Measurements from ENCODE around the gene SOX13.

DNA sequence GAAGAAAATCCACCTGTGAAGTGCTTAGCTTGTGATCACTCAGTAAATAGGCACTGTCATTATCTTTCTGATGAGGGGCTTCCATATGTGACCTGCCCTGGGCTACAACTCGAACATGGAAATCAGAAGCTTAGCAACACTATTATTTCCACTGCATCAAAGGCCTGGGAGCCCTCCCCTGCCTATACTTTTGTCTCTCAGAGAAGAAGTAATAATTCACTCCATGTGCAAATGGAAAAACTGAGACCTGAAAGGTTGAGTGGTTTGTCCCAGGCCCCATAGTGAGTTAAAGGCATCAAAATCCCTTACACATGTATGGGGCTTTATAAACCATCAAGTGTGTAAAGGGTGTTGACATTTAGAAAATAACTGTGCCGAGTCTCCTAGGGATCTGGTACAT is 20.9 kb downstream of the SOX13 start:
- TF ChIP-seq, protein P1, sequence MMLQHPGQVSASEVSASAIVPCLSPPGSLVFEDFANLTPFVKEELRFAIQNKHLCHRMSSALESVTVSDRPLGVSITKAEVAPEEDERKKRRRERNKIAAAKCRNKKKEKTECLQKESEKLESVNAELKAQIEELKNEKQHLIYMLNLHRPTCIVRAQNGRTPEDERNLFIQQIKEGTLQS (CRISPR knock-in tag; conservative IDR thresholded peaks at IDR 0.05), result no peak
- TF ChIP-seq, protein P2, sequence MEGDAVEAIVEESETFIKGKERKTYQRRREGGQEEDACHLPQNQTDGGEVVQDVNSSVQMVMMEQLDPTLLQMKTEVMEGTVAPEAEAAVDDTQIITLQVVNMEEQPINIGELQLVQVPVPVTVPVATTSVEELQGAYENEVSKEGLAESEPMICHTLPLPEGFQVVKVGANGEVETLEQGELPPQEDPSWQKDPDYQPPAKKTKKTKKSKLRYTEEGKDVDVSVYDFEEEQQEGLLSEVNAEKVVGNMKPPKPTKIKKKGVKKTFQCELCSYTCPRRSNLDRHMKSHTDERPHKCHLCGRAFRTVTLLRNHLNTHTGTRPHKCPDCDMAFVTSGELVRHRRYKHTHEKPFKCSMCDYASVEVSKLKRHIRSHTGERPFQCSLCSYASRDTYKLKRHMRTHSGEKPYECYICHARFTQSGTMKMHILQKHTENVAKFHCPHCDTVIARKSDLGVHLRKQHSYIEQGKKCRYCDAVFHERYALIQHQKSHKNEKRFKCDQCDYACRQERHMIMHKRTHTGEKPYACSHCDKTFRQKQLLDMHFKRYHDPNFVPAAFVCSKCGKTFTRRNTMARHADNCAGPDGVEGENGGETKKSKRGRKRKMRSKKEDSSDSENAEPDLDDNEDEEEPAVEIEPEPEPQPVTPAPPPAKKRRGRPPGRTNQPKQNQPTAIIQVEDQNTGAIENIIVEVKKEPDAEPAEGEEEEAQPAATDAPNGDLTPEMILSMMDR (IDR thresholded peaks at IDR 0.05), result no peak
- no peak for TF ChIP-seq MXD4 (CRISPR knock-in tag; IDR thresholded peaks at IDR 0.05; ENCODE audit: borderline replicate concordance)
- TF ChIP-seq, protein P3, sequence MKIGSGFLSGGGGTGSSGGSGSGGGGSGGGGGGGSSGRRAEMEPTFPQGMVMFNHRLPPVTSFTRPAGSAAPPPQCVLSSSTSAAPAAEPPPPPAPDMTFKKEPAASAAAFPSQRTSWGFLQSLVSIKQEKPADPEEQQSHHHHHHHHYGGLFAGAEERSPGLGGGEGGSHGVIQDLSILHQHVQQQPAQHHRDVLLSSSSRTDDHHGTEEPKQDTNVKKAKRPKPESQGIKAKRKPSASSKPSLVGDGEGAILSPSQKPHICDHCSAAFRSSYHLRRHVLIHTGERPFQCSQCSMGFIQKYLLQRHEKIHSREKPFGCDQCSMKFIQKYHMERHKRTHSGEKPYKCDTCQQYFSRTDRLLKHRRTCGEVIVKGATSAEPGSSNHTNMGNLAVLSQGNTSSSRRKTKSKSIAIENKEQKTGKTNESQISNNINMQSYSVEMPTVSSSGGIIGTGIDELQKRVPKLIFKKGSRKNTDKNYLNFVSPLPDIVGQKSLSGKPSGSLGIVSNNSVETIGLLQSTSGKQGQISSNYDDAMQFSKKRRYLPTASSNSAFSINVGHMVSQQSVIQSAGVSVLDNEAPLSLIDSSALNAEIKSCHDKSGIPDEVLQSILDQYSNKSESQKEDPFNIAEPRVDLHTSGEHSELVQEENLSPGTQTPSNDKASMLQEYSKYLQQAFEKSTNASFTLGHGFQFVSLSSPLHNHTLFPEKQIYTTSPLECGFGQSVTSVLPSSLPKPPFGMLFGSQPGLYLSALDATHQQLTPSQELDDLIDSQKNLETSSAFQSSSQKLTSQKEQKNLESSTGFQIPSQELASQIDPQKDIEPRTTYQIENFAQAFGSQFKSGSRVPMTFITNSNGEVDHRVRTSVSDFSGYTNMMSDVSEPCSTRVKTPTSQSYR (CRISPR knock-in tag; IDR thresholded peaks at IDR 0.05), result no peak
- TF ChIP-seq ESRRA (CRISPR knock-in tag; IDR thresholded peaks at IDR 0.05; ENCODE audit: borderline replicate concordance), result no peak
- no peak for TF ChIP-seq FOXK1 (CRISPR knock-in tag; IDR thresholded peaks at IDR 0.05)
- TF ChIP-seq TEAD4 (CRISPR knock-in tag; IDR thresholded peaks at IDR 0.05), result no peak
- no peak for TF ChIP-seq ZNF263 (CRISPR knock-in tag; IDR thresholded peaks at IDR 0.05; ENCODE audit: low read depth)
- TF ChIP-seq, protein P4, sequence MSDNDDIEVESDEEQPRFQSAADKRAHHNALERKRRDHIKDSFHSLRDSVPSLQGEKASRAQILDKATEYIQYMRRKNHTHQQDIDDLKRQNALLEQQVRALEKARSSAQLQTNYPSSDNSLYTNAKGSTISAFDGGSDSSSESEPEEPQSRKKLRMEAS (CRISPR knock-in tag; IDR thresholded peaks at IDR 0.05), result no peak
- TF ChIP-seq, protein P5, sequence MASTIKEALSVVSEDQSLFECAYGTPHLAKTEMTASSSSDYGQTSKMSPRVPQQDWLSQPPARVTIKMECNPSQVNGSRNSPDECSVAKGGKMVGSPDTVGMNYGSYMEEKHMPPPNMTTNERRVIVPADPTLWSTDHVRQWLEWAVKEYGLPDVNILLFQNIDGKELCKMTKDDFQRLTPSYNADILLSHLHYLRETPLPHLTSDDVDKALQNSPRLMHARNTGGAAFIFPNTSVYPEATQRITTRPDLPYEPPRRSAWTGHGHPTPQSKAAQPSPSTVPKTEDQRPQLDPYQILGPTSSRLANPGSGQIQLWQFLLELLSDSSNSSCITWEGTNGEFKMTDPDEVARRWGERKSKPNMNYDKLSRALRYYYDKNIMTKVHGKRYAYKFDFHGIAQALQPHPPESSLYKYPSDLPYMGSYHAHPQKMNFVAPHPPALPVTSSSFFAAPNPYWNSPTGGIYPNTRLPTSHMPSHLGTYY (CRISPR knock-in tag; IDR thresholded peaks at IDR 0.05), result no peak

Measured in WTC11 (cell line).